ENCODE results near the gene AHDC1.

AHDC1 gene

DNA sequence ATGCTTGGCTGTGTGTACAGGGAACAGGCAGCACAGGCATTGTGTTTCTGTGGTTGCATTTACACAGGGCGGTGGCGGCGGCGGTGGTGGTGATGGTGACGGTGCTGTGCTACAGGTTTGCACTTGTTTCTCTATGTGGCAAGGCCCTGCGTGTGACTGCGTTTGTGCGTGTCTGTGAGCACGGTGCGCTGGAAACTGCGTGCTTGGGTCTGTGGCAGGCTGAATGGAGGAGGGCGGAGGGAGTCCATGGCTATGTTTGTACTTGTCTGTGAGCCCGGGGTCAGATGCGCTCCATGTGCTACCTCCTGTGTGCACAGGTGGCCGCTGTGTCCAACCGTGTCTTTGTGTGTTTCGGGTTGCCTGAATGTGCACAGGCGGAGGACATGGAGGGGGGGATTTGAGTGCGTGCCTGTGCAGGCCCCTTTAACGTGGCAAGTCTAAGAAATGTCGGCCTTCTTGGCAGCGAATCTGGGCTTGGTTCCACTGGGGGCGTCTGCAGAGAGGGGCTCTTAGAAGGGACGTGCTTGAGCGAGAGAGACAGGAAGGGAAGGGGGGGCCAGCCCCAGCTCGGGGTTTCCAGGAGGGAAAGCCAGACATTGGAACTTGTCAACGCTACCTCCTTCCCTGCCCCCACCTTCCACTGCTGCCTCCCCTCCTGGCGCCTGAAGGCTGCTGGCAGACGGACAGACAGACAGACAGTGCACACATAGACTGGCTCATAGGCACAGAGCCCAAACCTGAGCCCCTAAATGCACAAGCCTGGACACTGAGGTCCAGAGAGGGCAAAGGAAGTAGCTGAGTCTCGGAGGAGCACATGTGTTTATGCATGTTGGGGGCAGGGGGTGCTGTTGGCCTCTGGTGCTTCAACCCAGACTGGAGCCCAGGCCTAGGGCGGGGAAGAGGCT, 81.3 kb downstream of the AHDC1 start:
- Histone ChIP-seq H3K4me1 (ENCODE audit: insufficient read depth, low read length) (peaks cover 16% of the 10 kb centered on the region), H3K27ac (ENCODE audit: low read length) (no peak overlapping the region), H2AFZ (ENCODE audit: low read depth, low read length) (no peak overlapping the region)

DNA sequence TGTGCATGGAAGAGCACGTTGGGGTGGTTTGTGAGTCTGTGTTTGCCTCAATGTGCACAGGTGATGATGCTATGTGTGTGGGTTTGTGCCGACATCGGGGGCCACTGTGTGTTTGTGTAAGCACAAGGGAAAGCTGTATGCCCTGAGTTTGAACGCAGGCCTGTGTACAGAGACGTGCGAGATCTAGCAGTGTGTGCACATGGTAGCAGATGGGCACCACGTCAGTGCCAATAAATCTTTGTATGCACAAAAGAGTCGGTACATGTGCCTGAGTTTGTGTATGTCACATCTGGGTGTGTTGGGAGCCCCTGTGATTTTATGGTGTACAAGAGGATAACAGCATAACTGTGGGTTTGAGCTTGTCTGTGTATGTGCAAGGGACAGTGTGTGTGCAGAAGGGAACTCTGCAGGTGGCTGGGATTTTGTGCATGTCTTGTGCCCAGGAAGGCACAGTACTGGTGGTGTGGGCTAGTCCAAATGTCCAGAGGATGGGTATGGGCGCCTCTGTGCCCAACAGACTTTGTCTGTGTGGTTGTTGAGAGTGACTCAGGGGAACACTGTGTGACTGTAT, 82.0 kb downstream of the AHDC1 start:
- Histone ChIP-seq H3K4me2 (ENCODE audit: insufficient read depth, low read length) (no peak overlapping the region), H3K27ac (ENCODE audit: low read length) (no peak overlapping the region), H3K9ac (ENCODE audit: low read depth, low read length) (no peak overlapping the region), H3K79me2 (ENCODE audit: insufficient read depth, low read length) (no peaks in the 10 kb centered on the region), H3K4me3 (ENCODE audit: low read depth in 1 of 2, low read length in 2 of 2) (no peak overlapping the region), H3K4me1 (ENCODE audit: insufficient read depth, low read length) (peaks cover 16% of the 10 kb centered on the region), H3K36me3 (ENCODE audit: insufficient read depth, low read length) (no peaks in the 10 kb centered on the region), H3K9me3 (ENCODE audit: insufficient read depth, low read length, severe bottlenecking) (no peaks in the 10 kb centered on the region), H3K27me3 (ENCODE audit: insufficient read depth, low read length, poor library complexity) (no peaks in the 10 kb centered on the region), H4K20me1 (ENCODE audit: insufficient read depth, low read length) (no peaks in the 10 kb centered on the region), H2AFZ (ENCODE audit: low read depth, low read length) (no peak overlapping the region)
- TF ChIP-seq, protein P1, sequence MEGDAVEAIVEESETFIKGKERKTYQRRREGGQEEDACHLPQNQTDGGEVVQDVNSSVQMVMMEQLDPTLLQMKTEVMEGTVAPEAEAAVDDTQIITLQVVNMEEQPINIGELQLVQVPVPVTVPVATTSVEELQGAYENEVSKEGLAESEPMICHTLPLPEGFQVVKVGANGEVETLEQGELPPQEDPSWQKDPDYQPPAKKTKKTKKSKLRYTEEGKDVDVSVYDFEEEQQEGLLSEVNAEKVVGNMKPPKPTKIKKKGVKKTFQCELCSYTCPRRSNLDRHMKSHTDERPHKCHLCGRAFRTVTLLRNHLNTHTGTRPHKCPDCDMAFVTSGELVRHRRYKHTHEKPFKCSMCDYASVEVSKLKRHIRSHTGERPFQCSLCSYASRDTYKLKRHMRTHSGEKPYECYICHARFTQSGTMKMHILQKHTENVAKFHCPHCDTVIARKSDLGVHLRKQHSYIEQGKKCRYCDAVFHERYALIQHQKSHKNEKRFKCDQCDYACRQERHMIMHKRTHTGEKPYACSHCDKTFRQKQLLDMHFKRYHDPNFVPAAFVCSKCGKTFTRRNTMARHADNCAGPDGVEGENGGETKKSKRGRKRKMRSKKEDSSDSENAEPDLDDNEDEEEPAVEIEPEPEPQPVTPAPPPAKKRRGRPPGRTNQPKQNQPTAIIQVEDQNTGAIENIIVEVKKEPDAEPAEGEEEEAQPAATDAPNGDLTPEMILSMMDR (IDR thresholded peaks at IDR 0.05; ENCODE audit: borderline replicate concordance, extremely low read depth, low read length, poor library complexity, severe bottlenecking), result no peak
- TF ChIP-seq EZH2 (IDR thresholded peaks at IDR 0.05; ENCODE audit: borderline replicate concordance, low read depth, low read length, severe bottlenecking), result no peak
- DNase-seq, result no peak
- no peak for ATAC-seq (ENCODE audit: insufficient read depth, low read depth)

More for the DNA sequence above, 81.3 kb downstream of the AHDC1 start:
- ATAC-seq (ENCODE audit: insufficient read depth, low read depth) (no peak), DNase-seq (no peak)
- Histone ChIP-seq H3K9me3 (ENCODE audit: insufficient read depth, low read length, severe bottlenecking) (no peaks in the 10 kb centered on the region), H3K4me3 (ENCODE audit: low read depth in 1 of 2, low read length in 2 of 2) (no peak overlapping the region), H3K4me2 (ENCODE audit: insufficient read depth, low read length) (no peak overlapping the region), H4K20me1 (ENCODE audit: insufficient read depth, low read length) (no peaks in the 10 kb centered on the region), H3K27me3 (ENCODE audit: insufficient read depth, low read length, poor library complexity) (no peaks in the 10 kb centered on the region), H3K9ac (ENCODE audit: low read depth, low read length) (no peak overlapping the region), H3K79me2 (ENCODE audit: insufficient read depth, low read length) (no peaks in the 10 kb centered on the region), H3K36me3 (ENCODE audit: insufficient read depth, low read length) (no peaks in the 10 kb centered on the region)
- TF ChIP-seq, protein P1 (IDR thresholded peaks at IDR 0.05; ENCODE audit: borderline replicate concordance, extremely low read depth, low read length, poor library complexity, severe bottlenecking), result peak; percentile 35
- no peak for TF ChIP-seq EZH2 (IDR thresholded peaks at IDR 0.05; ENCODE audit: borderline replicate concordance, low read depth, low read length, severe bottlenecking)

DNA sequence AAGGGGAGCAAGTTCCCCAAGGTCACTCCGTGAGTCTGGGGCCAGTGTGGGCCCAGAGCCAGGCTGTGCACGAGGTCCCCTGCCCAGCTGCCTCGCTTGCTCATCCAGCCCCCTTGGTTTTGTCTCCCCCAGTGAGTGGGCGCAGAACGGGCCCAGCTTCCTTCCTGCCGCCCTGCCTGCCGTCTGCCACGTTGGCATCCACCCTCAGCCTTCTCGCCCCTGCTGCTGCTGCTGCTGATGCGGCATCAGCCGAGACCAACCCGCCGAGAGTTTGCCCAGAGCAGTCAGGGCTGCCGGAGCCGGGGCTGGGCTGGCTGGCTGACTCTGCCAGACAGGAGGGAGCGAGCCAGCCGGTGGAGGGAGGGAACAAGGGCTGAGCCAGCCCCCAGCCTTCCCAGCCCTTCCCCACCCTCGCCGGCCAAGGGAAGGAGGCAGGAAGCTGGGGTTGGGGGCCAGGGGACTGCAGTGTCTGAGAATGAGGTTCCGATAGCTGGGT, 82.6 kb downstream of the AHDC1 start:
- no peak for ATAC-seq (ENCODE audit: insufficient read depth, low read depth)
- no peak overlapping the region for H3K9ac ChIP-seq (ENCODE audit: low read depth, low read length)

More for the DNA sequence above, 82.6 kb downstream of the AHDC1 start:
- no peak overlapping the region for H3K4me2 ChIP-seq (ENCODE audit: insufficient read depth, low read length)
- no peaks in the 10 kb centered on the region for H3K9me3 ChIP-seq (ENCODE audit: insufficient read depth, low read length, severe bottlenecking)
- no peaks in the 10 kb centered on the region for H3K27me3 ChIP-seq (ENCODE audit: insufficient read depth, low read length, poor library complexity)
- no peak for DNase-seq
- H2AFZ ChIP-seq (ENCODE audit: low read depth, low read length), result no peak overlapping the region
- no peaks in the 10 kb centered on the region for H4K20me1 ChIP-seq (ENCODE audit: insufficient read depth, low read length)
- TF ChIP-seq EZH2 (IDR thresholded peaks at IDR 0.05; ENCODE audit: borderline replicate concordance, low read depth, low read length, severe bottlenecking), result no peak
- TF ChIP-seq, protein P1 (IDR thresholded peaks at IDR 0.05; ENCODE audit: borderline replicate concordance, extremely low read depth, low read length, poor library complexity, severe bottlenecking), result no peak
- no peaks in the 10 kb centered on the region for H3K36me3 ChIP-seq (ENCODE audit: insufficient read depth, low read length)
- H3K79me2 ChIP-seq (ENCODE audit: insufficient read depth, low read length), result no peaks in the 10 kb centered on the region
- H3K27ac ChIP-seq (ENCODE audit: low read length), result no peak overlapping the region
- no peak overlapping the region for H3K4me3 ChIP-seq (ENCODE audit: low read depth in 1 of 2, low read length in 2 of 2)
- H3K4me1 ChIP-seq (ENCODE audit: insufficient read depth, low read length), result peaks cover 12% of the 10 kb centered on the region
